Daoy (cell line): ENCODE results near the gene RNFT2. TPM values are rescaled to one million over a fixed set of nuclear protein-coding genes. Genes with fewer than 3 reads are reported as not detected.
A peak's percentile ranks its signal among the peaks of the same experiment; 100 is the strongest.

ENCODE experiments used
- DNase-seq: peaks from one replicate; pipeline ENCODE4 v3.0.0-alpha.2; 2015; ENCODE audit warnings: low read depth
- total RNA-seq: library from RNA; depleted of rRNA; stranded (reverse); fragments of >200 nt; shearing (Covaris generic); gene quantifications from 2 replicates; pipeline ENCODE4 v1.2.3, GENCODE V29; 2014

Gene RNFT2
- total RNA-seq, 1 experiment from 2014 or later: 11.4 TPM

- DNase-seq: no peak
These were observed 95.4 kb downstream of the RNFT2 start for GRCh38 chr12:116833474-116833873.

GRCh38 chr12:116835484-116835883, 97.4 kb downstream of the RNFT2 start:
- no peak for DNase-seq

GRCh38 chr12:116837097-116837496, 99.0 kb downstream of the RNFT2 start:
- DNase-seq: no peak

GRCh38 chr12:116838365-116838764, 100.2 kb downstream of the RNFT2 start:
- DNase-seq: no peak

- DNase-seq: no peak
These were observed 101.2 kb downstream of the RNFT2 start for GRCh38 chr12:116839287-116839830.

GRCh38 chr12:116843085-116843484, 105.0 kb downstream of the RNFT2 start:
- no peak for DNase-seq

- DNase-seq: no peak
These were observed 111.1 kb downstream of the RNFT2 start for GRCh38 chr12:116849216-116849615.

- no peak for DNase-seq
These were observed 114.2 kb downstream of the RNFT2 start for GRCh38 chr12:116852303-116852702.

GRCh38 chr12:116853507-116853906, 115.4 kb downstream of the RNFT2 start:
- DNase-seq: no peak

GRCh38 chr12:116855744-116856470, 117.8 kb downstream of the RNFT2 start:
- DNase-seq: no peak

- DNase-seq: no peak
These were observed 118.6 kb downstream of the RNFT2 start for GRCh38 chr12:116856729-116857128.

- DNase-seq: no peak
These were observed 121.0 kb downstream of the RNFT2 start for GRCh38 chr12:116859079-116859478.

GRCh38 chr12:116860263-116860662, 122.1 kb downstream of the RNFT2 start:
- DNase-seq: no peak

- DNase-seq: peak; percentile 84
These were observed 123.2 kb downstream of the RNFT2 start for GRCh38 chr12:116861320-116861719.

GRCh38 chr12:116862167-116862566, 124.1 kb downstream of the RNFT2 start:
- DNase-seq: no peak

GRCh38 chr12:116863275-116863767, 125.2 kb downstream of the RNFT2 start:
- DNase-seq: peak; percentile 43

GRCh38 chr12:116864371-116865160, 126.5 kb downstream of the RNFT2 start:
- peak; percentile 61 for DNase-seq

GRCh38 chr12:116867523-116867922, 129.4 kb downstream of the RNFT2 start:
- no peak for DNase-seq

- DNase-seq: no peak
These were observed 132.2 kb downstream of the RNFT2 start for GRCh38 chr12:116870306-116870705.

GRCh38 chr12:116874324-116874995, 136.3 kb downstream of the RNFT2 start:
- DNase-seq: no peak

GRCh38 chr12:116876151-116876869, 138.2 kb downstream of the RNFT2 start:
- DNase-seq: no peak
